Ammon's horn (tissue), 1 donor: ENCODE results near the gene PDGFA.

ENCODE experiments used
- DNase-seq: peaks from one replicate; pipeline ENCODE4 v3.0.0-alpha.2; 2016; ENCODE audit warnings: low spot score

The PDGFA gene

GRCh38 chr7:516606-517456 lies 2.8 kb downstream of the PDGFA start:
- DNase-seq: no peak

- DNase-seq: no peak
These were observed 3.4 kb downstream of the PDGFA start for GRCh38 chr7:516216-516605.

GRCh38 chr7:515628-516027 lies 4.0 kb downstream of the PDGFA start:
- DNase-seq: no peak

GRCh38 chr7:514651-515598 lies 4.7 kb downstream of the PDGFA start:
- DNase-seq: peak; percentile 79

- DNase-seq: no peak
These were observed 5.4 kb downstream of the PDGFA start for GRCh38 chr7:514242-514641.

- no peak for DNase-seq
These were observed 6.0 kb downstream of the PDGFA start for GRCh38 chr7:513521-514166.

- DNase-seq: no peak
These were observed 6.9 kb downstream of the PDGFA start for GRCh38 chr7:512541-513311.

- DNase-seq: no peak
These were observed 7.5 kb downstream of the PDGFA start for GRCh38 chr7:512146-512510.

GRCh38 chr7:511476-512145 lies 8.0 kb downstream of the PDGFA start:
- DNase-seq: no peak

- no peak for DNase-seq
These were observed 8.8 kb downstream of the PDGFA start for GRCh38 chr7:510782-511281.

- DNase-seq: no peak
These were observed 9.5 kb downstream of the PDGFA start for GRCh38 chr7:510131-510481.

GRCh38 chr7:509426-510130 lies 10.1 kb downstream of the PDGFA start:
- DNase-seq: no peak

- DNase-seq: no peak
These were observed 11.0 kb downstream of the PDGFA start for GRCh38 chr7:508461-509170.

- DNase-seq: no peak
These were observed 11.9 kb downstream of the PDGFA start for GRCh38 chr7:507623-508300.

GRCh38 chr7:506921-507622 lies 12.6 kb downstream of the PDGFA start:
- no peak for DNase-seq

GRCh38 chr7:506391-506831 lies 13.2 kb downstream of the PDGFA start:
- no peak for DNase-seq

- no peak for DNase-seq
These were observed 14.5 kb downstream of the PDGFA start for GRCh38 chr7:505171-505570.
